ENCODE results near the gene EPHX1.
"Not testable (repeated sequence)": the region's sequence is repeated elsewhere in the genome, so short reads cannot be mapped to it uniquely, and the experiment has no call there.

Gene EPHX1

GRCh38 chr1:225830841-225831240 lies 20.9 kb downstream of the EPHX1 start:
- Histone ChIP-seq H3K79me2 (ENCODE audit: low read length) (no peaks in the 10 kb centered on the region), H3K4me2 (ENCODE audit: low read length) (no peak overlapping the region), H2AFZ (ENCODE audit: low read depth, low read length) (no peak overlapping the region), H3K4me3 (ENCODE audit: low read length) (no peak overlapping the region), H3K9ac (ENCODE audit: low read length) (no peak overlapping the region), H3K36me3 (replicated peaks; ENCODE audit: low read depth, low read length) (no peaks in the 10 kb centered on the region), H3K27ac (ENCODE audit: low read length) (no peak overlapping the region), H3K9me3 (ENCODE audit: insufficient read depth, low read length) (no peaks in the 10 kb centered on the region), H3K4me1 (ENCODE audit: low read length) (no peaks in the 10 kb centered on the region), H3K27me3 (ENCODE audit: low read depth, low read length) (no peaks in the 10 kb centered on the region), H4K20me1 (ENCODE audit: insufficient read depth, low read length) (no peaks in the 10 kb centered on the region)
- TF ChIP-seq EZH2phosphoT487 (IDR thresholded peaks at IDR 0.05; ENCODE audit: low read depth) (no peak), CTCF (IDR thresholded peaks at IDR 0.05; ENCODE audit: low read depth, low read length) (no peak)

GRCh38 chr1:225834417-225835329 lies 24.7 kb downstream of the EPHX1 start:
- Histone ChIP-seq H3K4me1 (ENCODE audit: low read length) (no peaks in the 10 kb centered on the region), H3K4me2 (ENCODE audit: low read length) (no peak overlapping the region)

GRCh38 chr1:225835856-225836255 lies 25.9 kb downstream of the EPHX1 start:
- Histone ChIP-seq H3K4me2 (ENCODE audit: low read length) (no peak overlapping the region), H3K4me1 (ENCODE audit: low read length) (no peaks in the 10 kb centered on the region), H3K36me3 (replicated peaks; ENCODE audit: low read depth, low read length) (no peaks in the 10 kb centered on the region), H2AFZ (ENCODE audit: low read depth, low read length) (no peak overlapping the region), H3K27me3 (ENCODE audit: low read depth, low read length) (no peaks in the 10 kb centered on the region), H4K20me1 (ENCODE audit: insufficient read depth, low read length) (no peaks in the 10 kb centered on the region), H3K27ac (ENCODE audit: low read length) (no peak overlapping the region), H3K4me3 (ENCODE audit: low read length) (no peak overlapping the region), H3K9ac (ENCODE audit: low read length) (no peak overlapping the region), H3K9me3 (ENCODE audit: insufficient read depth, low read length) (no peaks in the 10 kb centered on the region), H3K79me2 (ENCODE audit: low read length) (no peaks in the 10 kb centered on the region)
- no peak for TF ChIP-seq EZH2phosphoT487 (IDR thresholded peaks at IDR 0.05; ENCODE audit: low read depth)
- no peak for TF ChIP-seq CTCF (IDR thresholded peaks at IDR 0.05; ENCODE audit: low read depth, low read length)

More at GRCh38 chr1:225834417-225835329, 24.7 kb downstream of the EPHX1 start:
- Histone ChIP-seq H3K4me3 (ENCODE audit: low read length) (no peak overlapping the region), H3K9me3 (ENCODE audit: insufficient read depth, low read length) (no peaks in the 10 kb centered on the region), H3K27me3 (ENCODE audit: low read depth, low read length) (no peaks in the 10 kb centered on the region), H3K36me3 (replicated peaks; ENCODE audit: low read depth, low read length) (no peaks in the 10 kb centered on the region), H3K79me2 (ENCODE audit: low read length) (no peaks in the 10 kb centered on the region), H3K27ac (ENCODE audit: low read length) (no peak overlapping the region), H4K20me1 (ENCODE audit: insufficient read depth, low read length) (no peaks in the 10 kb centered on the region), H2AFZ (ENCODE audit: low read depth, low read length) (no peak overlapping the region), H3K9ac (ENCODE audit: low read length) (no peak overlapping the region)
- TF ChIP-seq EZH2phosphoT487 (IDR thresholded peaks at IDR 0.05; ENCODE audit: low read depth), result no peak
- no peak for TF ChIP-seq CTCF (IDR thresholded peaks at IDR 0.05; ENCODE audit: low read depth, low read length)

- not testable (repeated sequence) for H3K4me1 ChIP-seq (ENCODE audit: low read length); H3K9me3 ChIP-seq (ENCODE audit: insufficient read depth, low read length); H2AFZ ChIP-seq (ENCODE audit: low read depth, low read length); H3K27me3 ChIP-seq (ENCODE audit: low read depth, low read length); H3K9ac ChIP-seq (ENCODE audit: low read length); H3K79me2 ChIP-seq (ENCODE audit: low read length); H4K20me1 ChIP-seq (ENCODE audit: insufficient read depth, low read length); H3K4me3 ChIP-seq (ENCODE audit: low read length); H3K36me3 ChIP-seq (replicated peaks; ENCODE audit: low read depth, low read length); H3K27ac ChIP-seq (ENCODE audit: low read length); H3K4me2 ChIP-seq (ENCODE audit: low read length)
Observed at GRCh38 chr1:225836296-225836695, 26.4 kb downstream of the EPHX1 start.

All from OCI-LY3 (cell line).